Hematopoietic multipotent progenitor cell treated with erythropoietin and hydrocortisone succinate and interleukin-3 and kit ligand, for 17 days (in vitro differentiated cells): ENCODE data around the gene PRIMA1.

Experiments
- DNase-seq: peaks from one replicate; pipeline ENCODE4 v3.0.0-alpha.2; 2015; ENCODE audit warnings: low spot score

The PRIMA1 gene

DNA sequence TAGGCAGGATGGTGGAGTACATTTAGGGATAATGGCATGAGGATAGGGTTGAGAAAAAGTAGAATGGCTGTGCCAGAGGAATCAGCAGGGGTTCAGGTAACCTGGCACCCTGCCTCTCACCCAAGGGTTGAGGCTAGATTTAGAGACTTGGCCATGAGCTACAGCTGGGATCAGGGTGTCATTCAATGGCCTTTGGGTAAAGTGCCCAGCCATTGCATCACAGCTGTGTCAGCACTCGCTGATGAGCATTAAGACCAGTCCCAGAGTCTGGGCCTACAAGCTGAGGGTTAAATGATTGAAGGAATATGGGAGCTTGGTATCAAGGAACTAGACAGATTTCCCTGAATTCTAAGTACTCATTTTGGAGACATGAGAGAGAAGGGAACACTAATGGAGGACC lies 113.9 kb downstream of the PRIMA1 start:
- DNase-seq = no peak

DNA sequence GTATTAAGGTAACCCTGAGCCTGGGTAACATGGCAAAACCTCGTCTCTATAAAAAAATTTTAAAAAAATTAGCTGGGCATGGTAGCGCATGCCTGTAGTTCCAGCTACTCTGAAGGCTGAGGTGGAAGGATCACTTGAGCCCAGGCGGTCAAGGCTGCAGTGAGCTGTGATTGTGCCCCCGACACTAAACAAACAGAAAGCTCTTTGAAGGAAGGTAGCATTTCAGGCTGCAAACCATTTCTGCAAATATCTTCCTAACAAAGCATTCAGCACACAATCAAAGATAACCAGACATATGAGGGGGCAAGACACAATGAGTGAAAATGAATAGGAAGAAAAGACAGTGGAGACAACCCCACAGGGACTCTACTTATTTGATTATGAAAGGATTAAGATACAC lies 118.7 kb downstream of the PRIMA1 start:
- no peak for DNase-seq
